HEK293 (cell line): ENCODE measurements around the gene DLG2.

Experiments
- SP2 ChIP-seq: fragments of 450-650 bp; formaldehyde crosslinking; IDR thresholded peaks from 2 replicates; pipeline ENCODE4 v1.5.1; 2016; ENCODE audit warnings: missing biosample characterization, missing genetic modification characterization
- ZNF138 ChIP-seq: fragments of 450-650 bp; formaldehyde crosslinking; IDR thresholded peaks from 2 replicates; pipeline ENCODE4 v1.5.1; 2016; ENCODE audit warnings: missing biosample characterization, missing genetic modification characterization, borderline replicate concordance
- ZNF660 ChIP-seq: fragments of 450-650 bp; IDR thresholded peaks from 2 replicates; pipeline ENCODE4 v1.5.1; 2018; ENCODE audit warnings: missing biosample characterization, mild to moderate bottlenecking, missing genetic modification characterization
- TF ChIP-seq, protein P1 (sequence below): fragments of 450-650 bp; formaldehyde crosslinking; IDR thresholded peaks from 2 replicates; pipeline ENCODE4 v1.5.1; 2016; ENCODE audit warnings: missing biosample characterization, missing genetic modification characterization

DNA sequence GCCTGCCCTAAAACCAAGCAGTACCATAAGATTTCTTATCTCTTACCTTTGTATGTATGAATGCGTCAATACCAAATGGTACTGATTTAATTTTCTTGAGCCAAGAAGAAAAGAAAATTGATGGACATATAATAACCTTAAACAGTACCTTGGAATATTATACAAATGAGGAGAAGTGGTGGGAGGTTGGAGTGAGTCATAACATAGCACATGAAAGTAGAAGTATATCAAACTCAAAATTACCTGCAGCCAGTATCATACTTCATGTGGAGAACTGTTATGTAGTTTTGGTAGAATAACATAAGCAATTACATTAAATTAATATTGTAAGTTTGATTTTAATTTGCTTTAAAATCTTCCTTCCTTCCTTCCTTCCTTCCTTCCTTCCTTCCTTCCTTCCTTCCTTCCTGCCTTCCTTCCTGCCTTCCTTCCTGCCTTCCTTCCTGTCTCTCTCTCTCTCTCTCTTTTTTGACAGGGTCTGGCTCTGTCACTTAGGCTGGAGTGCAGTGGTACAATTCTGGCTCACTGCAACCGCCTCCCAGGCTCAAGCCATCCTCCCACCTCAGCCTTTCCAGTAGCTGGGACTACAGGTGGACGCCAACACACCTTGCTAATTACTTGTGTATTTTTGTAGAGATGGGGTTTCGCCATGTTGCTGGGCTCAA lies 1880.1 kb downstream of the DLG2 start:
- TF ChIP-seq ZNF660 (tag by site-specific recombination) (no peak), SP2 (tag by site-specific recombination) (no peak), ZNF138 (no peak)
- TF ChIP-seq, protein P1, sequence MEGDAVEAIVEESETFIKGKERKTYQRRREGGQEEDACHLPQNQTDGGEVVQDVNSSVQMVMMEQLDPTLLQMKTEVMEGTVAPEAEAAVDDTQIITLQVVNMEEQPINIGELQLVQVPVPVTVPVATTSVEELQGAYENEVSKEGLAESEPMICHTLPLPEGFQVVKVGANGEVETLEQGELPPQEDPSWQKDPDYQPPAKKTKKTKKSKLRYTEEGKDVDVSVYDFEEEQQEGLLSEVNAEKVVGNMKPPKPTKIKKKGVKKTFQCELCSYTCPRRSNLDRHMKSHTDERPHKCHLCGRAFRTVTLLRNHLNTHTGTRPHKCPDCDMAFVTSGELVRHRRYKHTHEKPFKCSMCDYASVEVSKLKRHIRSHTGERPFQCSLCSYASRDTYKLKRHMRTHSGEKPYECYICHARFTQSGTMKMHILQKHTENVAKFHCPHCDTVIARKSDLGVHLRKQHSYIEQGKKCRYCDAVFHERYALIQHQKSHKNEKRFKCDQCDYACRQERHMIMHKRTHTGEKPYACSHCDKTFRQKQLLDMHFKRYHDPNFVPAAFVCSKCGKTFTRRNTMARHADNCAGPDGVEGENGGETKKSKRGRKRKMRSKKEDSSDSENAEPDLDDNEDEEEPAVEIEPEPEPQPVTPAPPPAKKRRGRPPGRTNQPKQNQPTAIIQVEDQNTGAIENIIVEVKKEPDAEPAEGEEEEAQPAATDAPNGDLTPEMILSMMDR (tag by site-specific recombination) = no peak
